Mucosa of stomach (tissue), 1 donor: ENCODE results near the gene ICAM5.
"Not testable (repeated sequence)": the region's sequence is repeated elsewhere in the genome, so short reads cannot be mapped to it uniquely, and the experiment has no call there.

Source experiments
- H3K27me3 ChIP-seq: one replicate; pipeline ENCODE4 v1.7.0; 2013; ENCODE audit warnings: mild to moderate bottlenecking, low read length; ENCODE audit not compliant: control insufficient read depth, insufficient read depth
- H3K36me3 ChIP-seq: one replicate; pipeline ENCODE4 v1.7.0; 2013; ENCODE audit warnings: low read length; ENCODE audit not compliant: control insufficient read depth, insufficient read depth
- H3K4me1 ChIP-seq: one replicate; pipeline ENCODE4 v1.7.0; 2013; ENCODE audit warnings: mild to moderate bottlenecking, low read length; ENCODE audit not compliant: control insufficient read depth, insufficient read depth
- H3K4me3 ChIP-seq: one replicate; pipeline ENCODE4 v1.7.0; 2013; ENCODE audit warnings: low read length
- H3K9ac ChIP-seq: one replicate; pipeline ENCODE4 v1.7.0; 2013; ENCODE audit warnings: mild to moderate bottlenecking, low read length, moderate library complexity
- H3K9me3 ChIP-seq: one replicate; pipeline ENCODE4 v1.7.0; 2013; ENCODE audit warnings: mild to moderate bottlenecking, low read length, moderate library complexity; ENCODE audit not compliant: control insufficient read depth
- donor health status: Pancreatic carcinoma.

The ICAM5 gene

DNA sequence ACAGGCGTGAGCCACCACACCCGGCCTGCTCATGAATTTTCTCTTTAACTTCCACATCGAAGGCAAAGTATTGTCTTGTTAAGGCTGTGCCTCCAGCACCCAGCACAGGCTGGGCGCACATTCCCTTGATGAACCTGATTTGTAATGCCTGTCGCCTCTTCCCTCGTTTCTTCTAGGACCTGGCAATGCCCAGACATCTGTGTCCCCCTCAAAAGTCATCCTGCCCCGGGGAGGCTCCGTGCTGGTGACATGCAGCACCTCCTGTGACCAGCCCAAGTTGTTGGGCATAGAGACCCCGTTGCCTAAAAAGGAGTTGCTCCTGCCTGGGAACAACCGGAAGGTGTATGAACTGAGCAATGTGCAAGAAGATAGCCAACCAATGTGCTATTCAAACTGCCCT, 15.2 kb upstream of the ICAM5 start:
- Histone ChIP-seq H3K9me3 (no peaks in the 10 kb centered on the region), H3K27me3 (peaks cover 24% of the 10 kb centered on the region), H3K9ac (no peak overlapping the region), H3K4me1 (peaks cover 17% of the 10 kb centered on the region), H3K36me3 (no peaks in the 10 kb centered on the region), H3K4me3 (no peak overlapping the region)

DNA sequence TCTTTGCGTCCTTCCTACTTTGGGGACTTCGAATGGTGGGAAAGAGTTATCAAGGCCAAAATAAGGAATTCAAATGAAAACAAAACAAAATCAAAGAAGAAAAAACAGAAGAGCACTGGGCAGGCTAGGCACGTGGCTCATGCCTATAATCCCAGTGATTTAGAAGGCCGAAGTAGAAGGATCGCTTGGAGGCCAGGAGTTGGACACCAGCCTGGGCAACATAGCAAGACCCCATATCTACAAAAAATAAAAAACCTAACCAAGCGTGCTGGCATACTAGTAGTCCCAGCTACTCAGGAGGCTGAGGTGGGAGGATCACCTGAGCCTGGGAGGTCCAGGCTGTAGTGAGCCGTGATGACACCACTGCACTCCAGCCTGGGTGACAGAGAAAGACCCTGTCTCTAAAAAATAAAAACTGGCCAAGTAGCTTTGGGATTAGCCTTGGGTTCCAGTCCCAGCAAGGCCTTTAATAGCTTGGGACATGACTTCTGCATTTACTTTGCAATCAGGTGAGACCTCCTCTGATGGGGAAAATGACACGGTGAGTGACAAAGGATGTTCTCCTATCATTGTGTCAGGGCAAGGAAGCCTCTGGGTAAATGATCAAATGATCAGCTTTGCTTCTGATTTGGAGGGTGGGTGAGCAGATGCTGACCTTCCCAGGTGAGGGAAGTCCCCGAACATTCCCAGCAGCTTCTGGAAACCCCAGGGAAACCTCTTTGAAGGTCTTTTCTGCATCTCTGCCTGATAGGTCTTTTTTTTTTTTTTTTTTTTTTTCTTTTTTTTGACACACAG, 11.8 kb upstream of the ICAM5 start:
- Histone ChIP-seq H3K9ac (no peak overlapping the region), H3K9me3 (no peaks in the 10 kb centered on the region), H3K27me3 (no peaks in the 10 kb centered on the region), H3K4me1 (no peaks in the 10 kb centered on the region), H3K4me3 (no peak overlapping the region), H3K36me3 (no peaks in the 10 kb centered on the region)

DNA sequence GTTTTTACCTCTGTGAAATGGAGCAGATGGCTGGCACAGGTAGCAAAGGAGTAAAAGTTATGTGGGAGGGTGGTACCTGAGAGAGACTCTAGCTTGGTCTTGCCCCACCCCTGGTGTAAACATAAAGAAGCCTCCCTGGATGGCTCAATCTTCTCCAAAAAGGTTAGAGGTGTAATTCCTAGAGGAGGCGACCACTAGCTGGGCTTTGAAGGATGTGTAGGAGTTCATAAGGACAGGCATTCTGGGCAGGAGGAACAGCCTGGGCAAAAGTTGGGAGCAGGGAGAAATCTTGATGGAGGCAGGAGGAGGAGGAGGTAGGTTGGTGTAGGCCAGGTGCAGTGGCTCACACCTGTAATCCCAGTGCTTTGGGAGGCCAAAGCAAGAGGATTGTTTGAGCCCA, 10.8 kb upstream of the ICAM5 start:
- peaks cover 4% of the 10 kb centered on the region for H3K4me1 ChIP-seq
- H3K36me3 ChIP-seq, result no peaks in the 10 kb centered on the region
- H3K4me3 ChIP-seq, result no peak overlapping the region
- H3K27me3 ChIP-seq, result no peaks in the 10 kb centered on the region
- no peak overlapping the region for H3K9ac ChIP-seq
- H3K9me3 ChIP-seq, result no peaks in the 10 kb centered on the region

DNA sequence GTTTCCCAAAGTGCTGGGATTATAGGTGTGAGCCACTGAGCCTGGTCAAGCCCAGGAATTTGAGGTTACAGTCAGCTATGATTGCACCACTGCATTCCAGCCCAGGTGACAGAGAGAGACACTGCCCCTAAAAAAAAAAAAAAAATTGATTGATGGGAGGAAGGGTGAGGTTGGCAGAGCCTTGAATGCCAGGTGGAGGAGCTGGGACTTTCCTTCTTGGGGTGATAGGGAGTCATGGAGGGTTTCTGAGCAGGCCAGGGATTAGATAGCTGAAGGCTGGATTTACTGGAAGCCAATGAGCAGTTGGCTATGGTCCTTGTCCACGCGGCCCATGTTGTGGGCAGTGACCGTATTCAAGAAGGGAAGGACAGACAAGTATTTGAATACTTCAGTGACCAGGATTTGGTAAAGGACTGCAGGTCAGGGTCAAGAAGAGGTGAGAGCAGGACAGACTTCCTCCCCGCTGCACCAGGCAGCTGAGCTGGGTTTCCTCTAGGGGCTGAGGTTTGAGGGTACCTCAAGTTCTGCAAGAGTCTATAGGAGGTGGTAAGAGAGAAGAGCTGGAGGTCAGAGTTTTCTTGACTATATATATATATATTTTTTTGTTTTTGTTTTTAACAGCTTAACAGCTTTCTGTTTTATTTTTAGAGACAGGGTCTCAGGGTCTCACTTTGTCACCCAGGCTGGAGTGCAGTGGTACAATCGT, 9.9 kb upstream of the ICAM5 start:
- Histone ChIP-seq H3K4me3 (no peak overlapping the region), H3K27me3 (no peaks in the 10 kb centered on the region), H3K9me3 (no peaks in the 10 kb centered on the region), H3K9ac (no peak overlapping the region), H3K4me1 (peaks cover 4% of the 10 kb centered on the region), H3K36me3 (no peaks in the 10 kb centered on the region)

DNA sequence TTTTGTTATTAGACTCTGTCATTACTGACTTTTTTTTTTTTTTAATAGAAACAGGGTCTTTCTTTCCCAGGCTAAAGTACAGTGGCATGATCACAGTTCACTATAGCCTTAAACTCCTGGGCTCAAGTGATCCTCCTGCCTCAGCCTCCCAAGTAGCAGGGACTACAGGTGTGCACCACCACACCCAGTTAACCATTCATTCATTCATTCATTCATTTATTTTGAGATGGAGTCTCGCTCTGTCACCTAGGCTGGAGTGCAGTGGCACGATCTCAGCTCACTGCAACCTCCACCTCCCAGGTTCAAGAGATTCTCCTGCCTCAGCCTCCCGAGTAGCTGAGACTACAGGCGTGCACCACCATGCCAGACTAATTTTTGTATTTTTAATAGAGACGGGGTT, 7.7 kb upstream of the ICAM5 start:
- H3K27me3 ChIP-seq, H3K4me3 ChIP-seq, H3K9me3 ChIP-seq, H3K36me3 ChIP-seq, H3K9ac ChIP-seq: not testable (repeated sequence)
- H3K4me1 ChIP-seq, result peaks cover 10% of the 10 kb centered on the region

DNA sequence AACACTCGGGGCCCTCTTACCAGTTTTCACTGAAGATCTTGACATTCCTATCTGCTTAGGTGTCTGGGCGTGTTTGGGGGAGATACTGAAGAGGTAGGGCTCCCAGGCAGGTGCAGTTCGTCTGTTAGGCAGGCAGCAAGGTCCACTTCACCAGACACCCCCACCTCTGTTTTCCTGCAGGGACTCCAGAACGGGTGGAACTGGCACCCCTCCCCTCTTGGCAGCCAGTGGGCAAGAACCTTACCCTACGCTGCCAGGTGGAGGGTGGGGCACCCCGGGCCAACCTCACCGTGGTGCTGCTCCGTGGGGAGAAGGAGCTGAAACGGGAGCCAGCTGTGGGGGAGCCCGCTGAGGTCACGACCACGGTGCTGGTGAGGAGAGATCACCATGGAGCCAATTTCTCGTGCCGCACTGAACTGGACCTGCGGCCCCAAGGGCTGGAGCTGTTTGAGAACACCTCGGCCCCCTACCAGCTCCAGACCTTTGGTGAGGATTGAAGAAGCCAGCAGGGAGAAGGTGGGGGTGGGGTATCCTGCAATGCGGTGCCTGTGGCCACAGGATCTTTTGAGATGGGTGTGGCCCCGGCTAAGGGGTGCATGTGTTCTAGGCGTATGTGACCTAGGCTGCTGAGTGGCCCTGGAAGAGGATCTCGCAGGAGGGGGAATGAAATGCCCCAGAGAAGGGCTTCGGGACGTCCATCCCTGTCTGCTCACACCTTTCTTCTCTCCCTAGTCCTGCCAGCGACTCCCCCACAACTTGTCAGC, 6.3 kb upstream of the ICAM5 start:
- no peak overlapping the region for H3K9ac ChIP-seq
- peaks cover 18% of the 10 kb centered on the region for H3K27me3 ChIP-seq
- H3K36me3 ChIP-seq, result no peaks in the 10 kb centered on the region
- H3K4me1 ChIP-seq, result peaks cover 21% of the 10 kb centered on the region
- no peaks in the 10 kb centered on the region for H3K9me3 ChIP-seq
- no peak overlapping the region for H3K4me3 ChIP-seq

DNA sequence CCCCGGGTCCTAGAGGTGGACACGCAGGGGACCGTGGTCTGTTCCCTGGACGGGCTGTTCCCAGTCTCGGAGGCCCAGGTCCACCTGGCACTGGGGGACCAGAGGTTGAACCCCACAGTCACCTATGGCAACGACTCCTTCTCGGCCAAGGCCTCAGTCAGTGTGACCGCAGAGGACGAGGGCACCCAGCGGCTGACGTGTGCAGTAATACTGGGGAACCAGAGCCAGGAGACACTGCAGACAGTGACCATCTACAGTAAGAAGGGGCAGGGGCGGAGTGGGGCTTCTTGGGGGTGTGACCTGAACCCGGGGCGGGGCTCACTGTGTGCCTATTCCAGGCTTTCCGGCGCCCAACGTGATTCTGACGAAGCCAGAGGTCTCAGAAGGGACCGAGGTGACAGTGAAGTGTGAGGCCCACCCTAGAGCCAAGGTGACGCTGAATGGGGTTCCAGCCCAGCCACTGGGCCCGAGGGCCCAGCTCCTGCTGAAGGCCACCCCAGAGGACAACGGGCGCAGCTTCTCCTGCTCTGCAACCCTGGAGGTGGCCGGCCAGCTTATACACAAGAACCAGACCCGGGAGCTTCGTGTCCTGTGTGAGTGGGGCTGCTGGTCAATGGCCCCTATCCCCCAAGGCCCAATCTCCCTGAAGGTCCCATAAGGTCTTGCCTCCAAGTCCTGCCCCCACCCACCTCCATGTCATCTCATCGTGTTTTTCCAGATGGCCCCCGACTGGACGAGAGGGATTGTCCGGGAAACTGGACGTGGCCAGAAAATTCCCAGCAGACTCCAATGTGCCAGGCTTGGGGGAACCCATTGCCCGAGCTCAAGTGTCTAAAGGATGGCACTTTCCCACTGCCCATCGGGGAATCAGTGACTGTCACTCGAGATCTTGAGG, 5.4 kb upstream of the ICAM5 start:
- peaks cover 29% of the 10 kb centered on the region for H3K4me1 ChIP-seq
- no peaks in the 10 kb centered on the region for H3K36me3 ChIP-seq
- no peak overlapping the region for H3K9ac ChIP-seq

DNA sequence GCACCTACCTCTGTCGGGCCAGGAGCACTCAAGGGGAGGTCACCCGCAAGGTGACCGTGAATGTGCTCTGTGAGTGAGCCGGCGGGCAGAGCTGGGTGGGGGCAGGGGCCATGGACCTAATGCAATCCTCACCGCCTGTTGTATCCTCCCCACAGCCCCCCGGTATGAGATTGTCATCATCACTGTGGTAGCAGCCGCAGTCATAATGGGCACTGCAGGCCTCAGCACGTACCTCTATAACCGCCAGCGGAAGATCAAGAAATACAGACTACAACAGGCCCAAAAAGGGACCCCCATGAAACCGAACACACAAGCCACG, 4.8 kb upstream of the ICAM5 start:
- Histone ChIP-seq H3K9me3 (no peaks in the 10 kb centered on the region), H3K4me1 (peaks cover 33% of the 10 kb centered on the region), H3K4me3 (no peak overlapping the region), H3K9ac (no peak overlapping the region), H3K27me3 (peaks cover 33% of the 10 kb centered on the region), H3K36me3 (no peaks in the 10 kb centered on the region)

More for the DNA sequence above, 5.4 kb upstream of the ICAM5 start:
- H3K27me3 ChIP-seq, result peaks cover 26% of the 10 kb centered on the region
- H3K9me3 ChIP-seq, result no peaks in the 10 kb centered on the region
- H3K4me3 ChIP-seq, result no peak overlapping the region

DNA sequence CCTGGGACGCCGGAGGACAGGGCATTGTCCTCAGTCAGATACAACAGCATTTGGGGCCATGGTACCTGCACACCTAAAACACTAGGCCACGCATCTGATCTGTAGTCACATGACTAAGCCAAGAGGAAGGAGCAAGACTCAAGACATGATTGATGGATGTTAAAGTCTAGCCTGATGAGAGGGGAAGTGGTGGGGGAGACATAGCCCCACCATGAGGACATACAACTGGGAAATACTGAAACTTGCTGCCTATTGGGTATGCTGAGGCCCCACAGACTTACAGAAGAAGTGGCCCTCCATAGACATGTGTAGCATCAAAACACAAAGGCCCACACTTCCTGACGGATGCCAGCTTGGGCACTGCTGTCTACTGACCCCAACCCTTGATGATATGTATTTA, 4.4 kb upstream of the ICAM5 start:
- Histone ChIP-seq H3K4me3 (no peak overlapping the region), H3K27me3 (peaks cover 37% of the 10 kb centered on the region), H3K9ac (no peak overlapping the region), H3K9me3 (no peaks in the 10 kb centered on the region), H3K36me3 (no peaks in the 10 kb centered on the region), H3K4me1 (peaks cover 37% of the 10 kb centered on the region)

DNA sequence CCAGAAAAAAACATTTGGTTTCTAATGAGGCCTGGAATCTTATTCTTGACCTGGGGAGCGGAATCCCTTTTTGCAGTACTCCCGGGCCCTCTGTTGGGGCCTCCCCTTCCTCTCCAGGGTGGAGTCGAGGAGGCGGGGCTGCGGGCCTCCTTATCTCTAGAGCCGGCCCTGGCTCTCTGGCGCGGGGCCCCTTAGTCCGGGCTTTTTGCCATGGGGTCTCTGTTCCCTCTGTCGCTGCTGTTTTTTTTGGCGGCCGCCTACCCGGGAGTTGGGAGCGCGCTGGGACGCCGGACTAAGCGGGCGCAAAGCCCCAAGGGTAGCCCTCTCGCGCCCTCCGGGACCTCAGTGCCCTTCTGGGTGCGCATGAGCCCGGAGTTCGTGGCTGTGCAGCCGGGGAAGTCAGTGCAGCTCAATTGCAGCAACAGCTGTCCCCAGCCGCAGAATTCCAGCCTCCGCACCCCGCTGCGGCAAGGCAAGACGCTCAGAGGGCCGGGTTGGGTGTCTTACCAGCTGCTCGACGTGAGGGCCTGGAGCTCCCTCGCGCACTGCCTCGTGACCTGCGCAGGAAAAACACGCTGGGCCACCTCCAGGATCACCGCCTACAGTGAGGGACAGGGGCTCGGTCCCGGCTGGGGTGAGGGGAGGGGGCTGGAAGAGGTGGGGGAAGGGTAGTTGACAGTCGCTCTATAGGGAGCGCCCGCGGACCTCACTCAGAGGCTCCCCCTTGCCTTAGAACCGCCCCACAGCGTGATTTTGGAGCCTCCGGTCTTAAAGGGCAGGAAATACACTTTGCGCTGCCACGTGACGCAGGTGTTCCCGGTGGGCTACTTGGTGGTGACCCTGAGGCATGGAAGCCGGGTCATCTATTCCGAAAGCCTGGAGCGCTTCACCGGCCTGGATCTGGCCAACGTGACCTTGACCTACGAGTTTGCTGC, 2.7 kb upstream of the ICAM5 start, which contains the start of gene ICAM4:
TSS of gene ICAM4 (plus strand) at position 153 of the 935 bp plus-strand sequence. CDS start at position 211, 58 bp downstream.
- Histone ChIP-seq H3K4me3 (no peak within 1 kb of the TSS), H3K9ac (no peak within 1 kb of the TSS), H3K9me3 (no peaks in the 10 kb centered on the region), H3K4me1 (peaks cover 54% of the 10 kb centered on the region), H3K27me3 (peaks cover 54% of the 10 kb centered on the region), H3K36me3 (no peaks in the 10 kb centered on the region)
